AG08395 (cell line): ENCODE measurements around the gene VWA7.
"Not testable (repeated sequence)": the region's sequence is repeated elsewhere in the genome, so short reads cannot be mapped to it uniquely, and the experiment has no call there.

Source experiments
- DNase-seq: peaks from one replicate; pipeline ENCODE4 v3.0.0; 2012; ENCODE audit warnings: mixed read lengths, low spot score

The VWA7 gene

GRCh38 chr6:31801031-31801927 lies 24.2 kb upstream of the VWA7 start:
- DNase-seq = not testable (repeated sequence)

- no peak for DNase-seq
Observed at GRCh38 chr6:31799781-31800180, 22.7 kb upstream of the VWA7 start.

DNA sequence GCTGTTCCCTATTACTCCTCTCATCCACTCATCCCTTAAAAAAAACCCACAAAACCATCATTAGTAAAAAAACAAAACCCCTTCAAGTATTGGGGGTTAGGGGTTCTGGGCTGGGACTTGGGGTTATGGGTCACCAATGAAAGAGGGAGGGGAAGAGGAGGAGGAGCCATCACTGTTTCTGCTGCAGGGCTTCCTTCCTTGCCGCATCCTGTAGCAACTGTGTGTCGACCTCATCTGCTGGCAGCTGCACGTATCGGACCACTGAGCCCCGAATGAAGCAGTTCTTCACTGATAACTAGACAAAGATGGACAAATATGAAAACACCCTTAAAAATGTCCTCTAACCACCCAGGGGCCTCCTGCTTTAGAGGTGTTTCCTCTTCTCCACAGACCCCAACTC lies 20.5 kb upstream of the VWA7 start:
- DNase-seq = no peak

GRCh38 chr6:31796993-31797385 lies 19.9 kb upstream of the VWA7 start:
- no peak for DNase-seq

- peak; percentile 98 for DNase-seq
Observed at GRCh38 chr6:31795616-31796298, 18.6 kb upstream of the VWA7 start, which contains the start of gene VARS1. Gene VARS1, minus strand, starts transcription at chr6:31795752. Its CDS starts 535 bp downstream, at chr6:31795217.

GRCh38 chr6:31794866-31795615 lies 17.9 kb upstream of the VWA7 start:
- no peak for DNase-seq

DNA sequence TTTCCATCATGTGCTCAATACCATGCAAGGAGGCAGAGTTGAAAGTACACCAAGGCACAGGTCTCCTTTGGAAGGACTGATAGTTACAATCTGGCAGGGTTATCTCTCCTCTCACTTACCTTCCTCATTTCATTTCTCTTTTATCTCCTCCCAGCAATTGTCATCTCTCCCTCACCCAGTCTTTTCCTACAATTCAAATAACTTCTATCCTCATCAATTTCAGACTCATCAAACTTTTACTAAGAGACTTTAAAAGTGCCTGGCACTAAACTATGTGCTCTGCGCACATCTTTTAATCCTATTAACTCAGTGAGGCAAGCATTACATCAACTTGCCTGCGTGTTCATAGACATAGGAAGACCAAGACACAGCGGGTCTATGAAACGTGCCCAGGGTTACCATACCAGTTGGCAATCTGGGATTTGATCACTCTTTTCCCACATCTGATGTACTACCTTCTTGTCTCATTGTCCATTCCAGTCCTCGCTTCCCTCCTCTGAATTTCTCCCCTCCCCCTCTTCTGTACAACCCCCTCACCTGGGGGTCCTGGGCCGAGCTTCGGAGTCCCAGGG lies 17.3 kb upstream of the VWA7 start:
- peak; percentile 26 for DNase-seq

- peak; percentile 1 for DNase-seq
Observed at GRCh38 chr6:31793927-31794245, 16.8 kb upstream of the VWA7 start.

- peak; percentile 1 for DNase-seq
Observed at GRCh38 chr6:31792761-31793171, 15.6 kb upstream of the VWA7 start.

GRCh38 chr6:31792090-31792374 lies 14.9 kb upstream of the VWA7 start:
- DNase-seq = no peak

- DNase-seq = peak; percentile 82
Observed at GRCh38 chr6:31791324-31792089, 14.4 kb upstream of the VWA7 start.

GRCh38 chr6:31785475-31785874 lies 8.3 kb upstream of the VWA7 start:
- DNase-seq = no peak

DNA sequence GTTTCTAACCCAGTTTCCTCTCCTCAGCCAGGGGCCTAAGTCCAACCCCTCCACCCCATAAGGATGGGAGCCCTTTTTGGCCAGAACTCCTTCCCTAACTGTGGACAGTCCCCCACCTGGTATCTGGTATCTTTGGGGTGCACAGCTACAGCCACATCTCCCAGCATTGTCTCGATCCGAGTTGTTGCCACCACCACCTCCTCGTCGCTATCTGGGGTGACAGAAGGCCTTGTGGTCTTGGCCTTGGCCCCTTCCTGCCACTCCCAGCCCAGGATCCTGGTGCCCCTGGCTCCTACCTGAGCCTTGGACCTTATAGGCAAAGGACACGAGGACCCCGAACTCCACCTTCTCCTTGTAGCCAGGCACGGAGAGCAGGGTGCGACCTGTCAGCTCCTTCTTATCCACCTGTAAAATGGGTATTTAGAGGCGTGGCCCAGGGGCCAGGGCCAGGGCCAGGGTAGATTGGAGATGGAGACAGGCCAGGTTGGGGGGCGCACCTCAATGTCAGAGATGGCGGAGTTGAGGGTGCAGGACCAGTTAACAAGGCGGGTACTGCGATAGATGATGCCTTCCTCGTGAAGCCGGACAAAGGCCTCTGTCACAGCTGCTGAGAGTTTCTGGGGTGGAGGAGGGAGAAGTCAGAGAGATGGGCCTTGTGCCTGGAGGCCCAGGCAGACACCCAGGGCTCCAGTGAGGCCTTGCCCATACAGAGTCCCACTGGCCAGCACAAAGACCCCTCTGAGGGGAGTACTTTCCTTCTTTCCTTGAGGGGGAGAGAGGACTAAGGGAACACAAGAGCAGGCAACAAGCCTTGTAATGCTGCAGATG lies 7.2 kb upstream of the VWA7 start:
- no peak for DNase-seq

DNA sequence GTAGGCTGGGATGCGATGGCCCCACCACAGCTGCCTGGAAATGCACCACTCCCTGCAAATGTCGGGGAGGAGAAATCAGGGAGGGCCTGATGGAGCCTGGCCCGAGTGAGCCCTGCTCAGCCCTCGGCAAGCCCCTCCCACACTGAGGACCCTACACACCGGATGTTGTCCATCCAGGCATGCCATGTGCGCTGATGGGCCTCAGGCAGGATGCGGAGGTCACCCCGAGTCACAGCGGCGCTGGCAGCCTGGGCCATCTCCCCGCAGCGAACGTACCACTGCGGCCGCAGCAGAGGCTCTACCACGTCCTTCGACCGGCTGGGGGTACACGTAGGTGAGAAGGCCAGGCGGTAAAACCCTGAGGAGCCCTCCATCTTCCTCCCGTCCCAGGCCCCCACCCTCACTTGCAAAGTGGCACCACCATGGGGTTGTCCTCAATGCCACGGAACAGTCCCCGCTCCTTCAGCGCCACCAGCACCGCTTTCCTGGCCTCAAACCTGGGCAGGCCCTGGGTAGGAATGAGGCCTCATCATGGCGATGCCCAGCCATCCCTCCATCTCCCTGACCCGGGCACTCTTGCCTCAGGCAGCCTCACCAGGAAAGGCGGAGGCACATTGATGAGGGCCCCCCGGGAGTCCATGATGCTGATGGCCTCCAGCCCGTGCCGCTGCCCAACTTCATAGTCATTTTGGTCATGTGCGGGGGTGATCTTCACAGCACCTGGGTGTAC lies 5.2 kb upstream of the VWA7 start:
- no peak for DNase-seq

DNA sequence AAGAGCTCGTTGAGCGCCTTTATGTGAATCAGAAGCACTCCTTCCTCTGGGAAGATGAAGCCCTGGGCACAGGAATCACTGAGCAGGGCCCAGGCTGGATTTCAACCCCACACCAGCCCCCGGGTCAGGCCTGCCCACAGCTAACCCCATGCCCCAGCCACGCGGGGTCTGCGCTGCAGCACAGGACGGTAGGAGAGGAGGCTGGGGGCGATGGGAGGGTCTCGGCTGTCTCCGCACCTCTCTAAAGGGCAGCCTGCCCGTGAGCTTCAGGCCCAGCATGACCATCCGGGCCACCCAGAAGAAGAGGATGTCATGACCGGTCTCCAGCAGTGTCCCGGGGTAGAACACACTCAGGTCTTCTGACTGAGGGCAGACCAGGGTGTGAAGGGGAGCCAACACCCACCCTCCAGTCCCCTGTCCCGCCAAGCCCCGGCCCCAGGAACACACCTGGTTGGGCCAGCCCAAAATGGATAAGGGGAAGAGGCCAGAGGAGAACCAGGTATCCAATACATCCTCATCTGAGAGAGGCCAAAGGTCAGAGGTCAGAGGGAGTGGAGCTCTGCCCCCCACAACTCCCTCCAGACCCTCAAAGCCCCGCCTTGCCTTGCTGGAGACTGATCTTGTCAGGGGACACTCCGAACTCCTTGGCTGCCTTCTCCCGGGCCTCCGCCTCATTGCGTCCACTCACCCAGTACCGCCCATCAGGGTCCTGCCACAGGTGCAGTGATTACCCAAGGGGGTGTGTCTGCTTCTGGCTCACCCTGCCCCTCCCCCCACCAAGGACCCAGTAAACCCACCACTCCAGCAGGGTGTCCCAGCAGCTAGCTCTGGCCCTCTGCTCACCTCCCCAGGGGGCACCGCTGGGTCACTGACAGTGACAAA lies 4.4 kb upstream of the VWA7 start:
- DNase-seq = no peak

DNA sequence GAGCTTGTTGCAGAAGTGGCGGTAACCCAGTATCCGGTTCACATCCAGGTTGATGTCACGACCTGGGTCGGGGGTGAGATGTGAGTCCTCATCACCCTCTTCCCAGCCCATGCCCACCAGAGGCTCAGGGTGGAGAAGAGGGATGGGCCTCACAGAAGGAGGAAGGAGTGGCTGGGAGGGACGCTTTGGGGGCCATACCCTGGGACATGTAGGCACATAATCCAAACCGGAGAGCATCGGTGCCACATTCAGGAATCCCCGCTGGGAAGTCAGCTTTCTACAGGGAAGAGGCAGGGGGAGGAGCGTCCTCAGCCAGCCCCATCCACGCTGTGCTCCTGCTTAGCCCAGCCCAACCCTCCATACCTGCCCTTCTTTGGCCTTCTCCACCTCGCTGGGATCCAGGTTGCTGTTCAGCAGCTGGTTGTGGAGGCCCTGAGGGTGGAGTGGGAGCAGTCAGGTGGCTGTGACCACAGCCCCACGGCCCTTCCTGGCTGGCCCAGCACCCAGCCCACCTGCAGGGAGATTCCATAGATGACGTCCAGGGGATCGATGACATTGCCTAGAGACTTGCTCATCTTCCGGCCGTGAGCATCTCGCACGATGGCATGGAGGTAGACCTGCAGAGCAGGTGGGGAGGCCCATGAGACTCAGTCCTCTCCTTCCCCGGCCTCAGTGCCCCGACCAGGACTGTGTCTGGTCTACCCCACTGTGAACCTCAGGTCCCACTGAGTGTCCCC lies 3.5 kb upstream of the VWA7 start:
- DNase-seq = no peak

DNA sequence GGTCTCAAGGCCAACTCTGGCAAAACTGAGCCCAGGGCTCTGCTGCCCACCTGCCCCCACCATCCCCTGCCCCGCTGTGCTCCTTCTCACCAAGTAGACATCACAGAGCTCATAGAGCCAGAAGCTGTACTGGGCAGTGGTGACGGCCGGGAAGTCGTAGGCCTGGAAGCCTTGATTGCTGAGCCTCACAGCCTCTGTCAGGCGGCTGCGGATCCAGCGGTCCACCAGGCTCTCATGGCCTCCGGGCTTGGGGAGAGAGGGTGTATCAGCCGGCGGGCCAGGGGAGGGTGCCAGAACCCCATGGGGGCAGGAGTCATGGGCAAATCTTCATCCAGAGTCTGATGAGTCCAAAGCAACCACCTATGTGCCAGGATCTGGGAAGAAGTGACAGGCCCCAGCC lies 2.8 kb upstream of the VWA7 start:
- no peak for DNase-seq
